ENCODE data around the gene GOLM1. TPM values are rescaled to one million over a fixed set of nuclear protein-coding genes. Genes with fewer than 3 reads are reported as not detected.

GOLM1 gene
- 68.8 and 123 TPM in 2 replicates for total RNA-seq

GRCh38 chr9:86098824-86099700 lies at the start of gene GOLM1:
GOLM1 (minus strand) TSS chr9:86099558; CDS start chr9:86079320, 20,238 bp downstream.

Other genes with a start within 250 kb of the GOLM1 start
- gene NAA35, start 158.4 kb downstream of the GOLM1 start, total RNA-seq, result 27.0 and 28.0 TPM in 2 replicates
- 0.25 TPM in 1 of 2 replicates, not detected in the other for gene C9orf153, start 160.1 kb upstream of the GOLM1 start, total RNA-seq
- 15.5 and 17.5 TPM in 2 replicates for gene ISCA1, start 183.0 kb upstream of the GOLM1 start, total RNA-seq

All from uterine smooth muscle cell (primary cell).